ENCODE results near the gene CYB5R2. TPM values are rescaled to one million over a fixed set of nuclear protein-coding genes. Genes with fewer than 3 reads are reported as not detected.

Gene CYB5R2
- polyA plus RNA-seq, 2 of the 4 experiments (the other 2 are of a cell fraction) = 2.4 to 6.3 TPM

- FAIRE-seq (no peak), DNase-seq (ENCODE audit: low read depth in 1 of 2, low spot score in 1 of 2) (no peak), ATAC-seq (no peak)
- Histone ChIP-seq H3K4me1 (0 out of 3 replicates have a peak, but pooled peaks cover 3% of the 10 kb centered on the region), H3K4me2 (no peak overlapping the region), H3K4me3 (no peak overlapping the region), H3K9me3 (no peaks in the 10 kb centered on the region), H3K27ac (no peak overlapping the region)
- WGBS (ENCODE audit: missing lambda C conversion rate) = 86% methylated on average over 5 of the region's 5 CpGs
- CTCF ChIA-PET = interaction anchor here (0.6 to 11.4 kb wide), 7 partner anchors 15 to 553 kb away, joined by 3 to 290 read pairs (median 6); partner anchors contain the start of gene PPFIBP2
- POLR2A ChIA-PET = no interaction called here
- TF ChIP-seq SREBF2 (IDR thresholded peaks at IDR 0.05) = no peak
- no peak for TF ChIP-seq NFE2L2 (conservative IDR thresholded peaks at IDR 0.05; ENCODE audit: low read length)
- TF ChIP-seq, protein P1, sequence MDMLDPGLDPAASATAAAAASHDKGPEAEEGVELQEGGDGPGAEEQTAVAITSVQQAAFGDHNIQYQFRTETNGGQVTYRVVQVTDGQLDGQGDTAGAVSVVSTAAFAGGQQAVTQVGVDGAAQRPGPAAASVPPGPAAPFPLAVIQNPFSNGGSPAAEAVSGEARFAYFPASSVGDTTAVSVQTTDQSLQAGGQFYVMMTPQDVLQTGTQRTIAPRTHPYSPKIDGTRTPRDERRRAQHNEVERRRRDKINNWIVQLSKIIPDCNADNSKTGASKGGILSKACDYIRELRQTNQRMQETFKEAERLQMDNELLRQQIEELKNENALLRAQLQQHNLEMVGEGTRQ (IDR thresholded peaks at IDR 0.05) = no peak
- TF ChIP-seq, protein P2, sequence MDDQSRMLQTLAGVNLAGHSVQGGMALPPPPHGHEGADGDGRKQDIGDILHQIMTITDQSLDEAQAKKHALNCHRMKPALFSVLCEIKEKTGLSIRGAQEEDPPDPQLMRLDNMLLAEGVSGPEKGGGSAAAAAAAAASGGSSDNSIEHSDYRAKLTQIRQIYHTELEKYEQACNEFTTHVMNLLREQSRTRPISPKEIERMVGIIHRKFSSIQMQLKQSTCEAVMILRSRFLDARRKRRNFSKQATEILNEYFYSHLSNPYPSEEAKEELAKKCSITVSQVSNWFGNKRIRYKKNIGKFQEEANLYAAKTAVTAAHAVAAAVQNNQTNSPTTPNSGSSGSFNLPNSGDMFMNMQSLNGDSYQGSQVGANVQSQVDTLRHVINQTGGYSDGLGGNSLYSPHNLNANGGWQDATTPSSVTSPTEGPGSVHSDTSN (IDR thresholded peaks at IDR 0.05) = no peak
- TF ChIP-seq TP53 (CRISPR knock-in tag; IDR thresholded peaks at IDR 0.05) = no peak
- TF ChIP-seq NR3C1 (IDR thresholded peaks at IDR 0.05) = no peak
- TF ChIP-seq EHMT2 (IDR thresholded peaks at IDR 0.05; ENCODE audit: low read depth) = no peak
- TF ChIP-seq ZNF302 (CRISPR knock-in tag; IDR thresholded peaks at IDR 0.05) = no peak
- no peak for TF ChIP-seq CHD2 (IDR thresholded peaks at IDR 0.05; ENCODE audit: low read length, partially characterized antibody)
Measured at GRCh38 chr11:7651140-7651551, 22.2 kb downstream of the CYB5R2 start.

DNA sequence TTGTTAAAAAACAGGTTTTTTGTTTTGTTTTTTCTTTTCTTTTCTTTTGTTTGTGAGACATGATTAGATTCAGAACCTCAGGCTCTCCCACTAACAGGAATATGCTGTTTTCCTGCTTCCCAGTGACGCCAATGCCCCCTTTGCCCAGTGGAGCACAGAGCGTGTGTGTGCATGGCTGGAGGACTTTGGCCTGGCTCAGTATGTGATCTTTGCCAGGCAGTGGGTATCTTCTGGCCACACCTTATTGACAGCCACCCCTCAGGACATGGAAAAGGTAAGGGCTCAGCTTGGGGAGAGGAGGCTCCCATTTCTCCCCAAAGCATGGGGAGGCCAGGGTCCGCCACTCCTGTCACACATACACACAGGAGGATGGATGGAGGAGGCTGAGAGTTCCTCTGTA, 25.0 kb downstream of the CYB5R2 start:
- 97% methylated on average over 3 of the region's 3 CpGs for WGBS (ENCODE audit: missing lambda C conversion rate)
- Histone ChIP-seq H3K4me3 (no peak overlapping the region), H3K27ac (no peak overlapping the region), H3K4me1 (0 out of 3 replicates have a peak, but pooled peaks cover 3% of the 10 kb centered on the region), H3K9me3 (no peaks in the 10 kb centered on the region), H3K4me2 (no peak overlapping the region)
- POLR2A ChIA-PET = no interaction called here
- TF ChIP-seq HEYL (CRISPR knock-in tag; IDR thresholded peaks at IDR 0.05) = no peak
- no peak for TF ChIP-seq NPAS2 (CRISPR knock-in tag; IDR thresholded peaks at IDR 0.05; ENCODE audit: borderline replicate concordance)
- no peak for TF ChIP-seq ESRRA (IDR thresholded peaks at IDR 0.05; ENCODE audit: borderline replicate concordance, low read length)
- TF ChIP-seq POLR2AphosphoS2 (conservative IDR thresholded peaks at IDR 0.05; ENCODE audit: low read length) = no peak
- no peak for TF ChIP-seq CBX8 (IDR thresholded peaks at IDR 0.05)
- no peak for TF ChIP-seq MYC (IDR thresholded peaks at IDR 0.05; ENCODE audit: borderline replicate concordance, low read length)
- TF ChIP-seq CHD4 (IDR thresholded peaks at IDR 0.05; ENCODE audit: borderline replicate concordance) = no peak
- TF ChIP-seq CEBPB (IDR thresholded peaks at IDR 0.05) = no peak
- no peak for TF ChIP-seq ZSCAN20 (CRISPR knock-in tag; IDR thresholded peaks at IDR 0.05)
- no peak for TF ChIP-seq MAFK (IDR thresholded peaks at IDR 0.05; ENCODE audit: partially characterized antibody)
- no peak for TF ChIP-seq JUNB (IDR thresholded peaks at IDR 0.05)
- TF ChIP-seq GATA3 (IDR thresholded peaks at IDR 0.05; ENCODE audit: borderline replicate concordance) = no peak
- TF ChIP-seq HDAC2 (IDR thresholded peaks at IDR 0.05) = no peak
- no peak for TF ChIP-seq ELK1 (IDR thresholded peaks at IDR 0.05; ENCODE audit: low read depth, low read length)
- TF ChIP-seq, protein P2 (IDR thresholded peaks at IDR 0.05) = no peak
- TF ChIP-seq, protein P3, sequence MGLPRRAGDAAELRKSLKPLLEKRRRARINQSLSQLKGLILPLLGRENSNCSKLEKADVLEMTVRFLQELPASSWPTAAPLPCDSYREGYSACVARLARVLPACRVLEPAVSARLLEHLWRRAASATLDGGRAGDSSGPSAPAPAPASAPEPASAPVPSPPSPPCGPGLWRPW (IDR thresholded peaks at IDR 0.05) = no peak
- no peak for TF ChIP-seq KDM1A (IDR thresholded peaks at IDR 0.05; ENCODE audit: low read depth)
- no peak for TF ChIP-seq E2F6 (IDR thresholded peaks at IDR 0.05; ENCODE audit: borderline replicate concordance, low read depth)
- CTCF ChIA-PET = interaction anchor here (1.6 to 11.4 kb wide), 4 partner anchors 11 to 136 kb away, joined by 5 to 290 read pairs (median 10); no protein-coding TSS in a partner anchor
- FAIRE-seq (no peak), DNase-seq (ENCODE audit: low read depth in 1 of 2, low spot score in 1 of 2) (no peak), ATAC-seq (no peak)

Data from A549 (cell line).